NCI-H1436 treated with DMSO at 0.1 percent for 48 hours (cell line): ENCODE data around the gene TENT4A.

Experiments
- DNase-seq: peaks from one replicate; lab custom pipeline; 2025; lab: John Stamatoyannopoulos, UW

TENT4A gene

DNA sequence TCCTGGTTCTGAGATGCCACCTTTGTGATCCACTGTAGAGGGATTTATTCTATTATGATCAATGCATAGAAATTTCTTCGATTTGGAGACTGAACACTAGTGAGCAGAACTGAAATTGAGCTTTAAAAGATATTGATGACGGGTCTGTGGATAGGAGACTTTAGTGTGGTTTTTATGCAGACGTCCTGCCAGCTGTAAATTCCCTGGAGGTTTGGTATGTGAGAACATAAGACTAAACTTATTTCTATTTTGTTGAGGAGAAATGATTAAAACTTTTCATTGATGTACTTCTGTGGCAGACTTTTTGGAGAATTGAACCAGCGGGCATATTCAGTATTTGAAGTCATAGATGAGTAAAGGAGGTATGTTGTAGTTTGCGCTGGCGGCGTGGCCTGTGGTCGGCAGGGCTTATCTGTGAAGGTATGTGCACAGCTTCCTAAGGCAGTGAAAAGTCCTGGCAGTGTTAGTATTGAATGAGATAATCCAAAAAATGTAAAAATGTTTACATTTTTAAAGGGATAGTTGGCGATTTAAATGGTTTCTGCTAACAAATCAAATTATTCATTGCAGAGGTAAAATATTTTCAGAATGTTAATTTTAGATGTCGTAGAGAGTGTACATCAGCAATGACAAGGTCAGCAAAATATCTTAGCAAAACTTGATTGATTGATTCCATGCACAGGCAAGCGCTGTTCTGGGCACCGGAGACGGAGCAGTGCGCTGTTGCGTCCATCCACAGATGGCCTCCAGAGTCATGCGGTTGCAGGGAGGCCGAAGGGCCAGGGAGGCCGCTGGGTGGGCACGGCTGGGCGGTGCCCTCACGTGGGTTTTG lies 20.4 kb downstream of the TENT4A start:
- DNase-seq: no peak

DNA sequence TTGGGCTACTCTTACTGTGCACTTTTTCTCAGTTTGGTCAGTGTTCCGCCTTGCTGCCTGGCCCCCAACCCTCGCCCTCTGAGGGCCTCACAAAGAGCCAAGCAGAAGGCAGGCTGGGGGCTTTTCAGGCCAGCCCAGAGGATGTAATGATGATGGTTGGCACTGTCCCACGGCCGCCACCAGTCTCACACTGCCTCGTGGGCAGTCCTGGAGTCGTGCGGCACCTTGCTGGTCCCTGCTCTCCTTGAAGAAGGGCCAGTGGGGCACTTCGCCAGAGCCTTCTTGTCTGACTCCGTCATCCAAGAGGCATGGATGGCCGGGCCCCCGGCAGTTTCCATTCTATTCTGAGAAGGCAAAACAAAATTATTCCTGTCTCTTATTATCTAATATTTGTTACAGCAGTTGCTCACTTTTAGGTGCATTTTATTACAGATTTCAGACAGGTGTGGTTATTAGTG lies 21.0 kb downstream of the TENT4A start:
- DNase-seq: no peak

DNA sequence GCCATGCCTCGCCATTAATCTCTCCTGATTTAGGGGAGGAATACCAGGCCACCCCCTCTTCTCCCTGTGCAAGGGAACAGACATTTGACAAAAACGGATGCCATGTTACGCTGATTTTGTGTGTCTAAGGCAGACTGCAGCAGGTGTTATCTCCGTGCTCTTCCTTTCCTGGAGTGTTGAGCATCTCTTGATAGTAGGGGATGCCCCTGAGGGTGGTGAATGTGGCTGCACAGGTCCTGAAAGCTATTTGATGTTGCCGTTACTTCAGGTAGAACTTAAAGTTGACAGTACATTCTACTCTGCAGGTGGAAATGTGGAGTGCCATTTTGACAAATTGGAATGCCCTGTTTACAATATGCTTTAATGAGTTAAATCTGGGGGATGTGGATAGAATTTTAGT lies 21.5 kb downstream of the TENT4A start:
- no peak for DNase-seq

DNA sequence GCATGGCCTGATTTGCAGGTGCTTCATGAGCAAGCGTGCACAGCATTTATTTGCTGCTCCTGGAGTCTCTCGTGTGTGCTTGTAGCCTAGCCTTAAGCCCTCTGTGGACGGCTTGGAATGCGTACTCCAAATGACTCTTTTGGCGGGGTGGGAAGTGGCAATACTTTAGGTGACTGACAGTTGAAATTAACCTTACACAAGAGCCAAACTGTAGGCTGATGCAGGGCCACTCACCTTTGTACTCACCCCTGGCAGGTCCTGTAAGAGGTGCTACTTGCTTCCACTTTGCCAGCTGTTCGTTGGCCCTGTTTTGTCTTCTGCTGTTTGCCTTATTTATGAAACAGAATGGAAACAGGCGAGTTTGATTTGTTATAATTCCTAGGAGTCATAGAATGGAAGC lies 22.9 kb downstream of the TENT4A start:
- DNase-seq: no peak

DNA sequence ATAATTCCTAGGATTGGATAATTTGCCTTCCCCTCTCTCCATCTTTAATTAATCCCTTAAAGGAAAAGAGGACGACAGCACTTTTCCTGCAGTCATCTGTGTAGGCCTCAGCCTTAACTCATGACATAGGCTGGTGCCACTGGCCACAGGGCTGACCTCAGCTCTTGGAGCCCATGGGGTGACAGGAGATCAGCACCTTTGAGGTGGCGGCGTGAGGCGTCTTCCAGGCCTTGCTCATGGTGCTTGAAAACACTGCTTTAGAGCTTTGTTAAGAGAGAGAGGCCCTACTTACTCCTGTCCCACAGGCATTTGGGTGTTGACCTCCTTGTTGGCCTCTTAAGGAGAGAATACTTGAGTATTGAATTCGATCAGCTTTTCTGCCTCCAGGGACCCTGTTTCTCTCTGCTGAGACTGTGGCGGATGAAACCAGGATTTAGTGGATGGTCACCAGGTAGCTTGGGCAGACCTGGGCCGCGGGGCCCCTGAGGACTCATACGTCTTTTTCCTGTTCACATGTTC lies 23.4 kb downstream of the TENT4A start:
- no peak for DNase-seq

DNA sequence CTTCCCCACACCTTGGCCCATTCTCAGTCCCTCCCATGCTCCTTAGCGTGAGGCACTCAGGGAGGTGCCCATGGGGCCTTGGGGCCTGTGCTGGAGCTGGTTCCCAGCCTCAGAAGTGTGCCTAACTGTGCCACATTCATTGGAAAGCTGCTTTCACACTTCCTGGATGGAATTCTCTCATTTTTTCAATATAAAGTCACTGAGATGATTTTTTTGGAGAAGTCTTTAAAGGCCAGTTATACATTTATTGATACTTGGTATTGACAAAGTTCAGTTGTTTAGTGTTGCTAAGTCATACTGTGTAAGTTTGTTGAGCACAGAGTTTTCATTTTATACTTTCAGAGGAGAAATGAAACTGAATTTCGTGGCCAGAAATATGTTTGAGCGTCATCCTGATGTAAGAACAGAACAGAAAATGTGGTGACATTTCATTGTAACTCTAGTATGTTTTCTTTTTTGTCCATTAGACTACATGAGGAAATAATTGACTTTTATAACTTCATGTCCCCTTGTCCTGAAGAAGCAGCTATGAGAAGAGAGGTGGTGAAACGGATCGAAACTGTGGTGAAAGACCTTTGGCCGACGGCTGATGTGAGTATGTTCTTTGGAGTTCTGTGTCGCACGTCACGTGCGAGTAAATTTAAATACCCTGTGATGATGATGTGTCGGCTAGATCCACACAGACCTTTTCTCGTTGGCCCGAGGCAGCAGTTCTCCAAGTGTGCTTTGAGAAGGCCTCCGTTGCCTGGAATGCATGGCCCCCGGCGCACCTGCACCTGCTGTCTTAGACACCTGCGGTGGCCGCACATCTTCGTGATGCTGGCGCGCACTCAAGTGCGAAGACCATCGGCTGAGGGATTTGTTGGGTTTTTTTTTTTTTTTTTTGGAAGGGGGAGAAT lies 24.1 kb downstream of the TENT4A start:
- DNase-seq: no peak

DNA sequence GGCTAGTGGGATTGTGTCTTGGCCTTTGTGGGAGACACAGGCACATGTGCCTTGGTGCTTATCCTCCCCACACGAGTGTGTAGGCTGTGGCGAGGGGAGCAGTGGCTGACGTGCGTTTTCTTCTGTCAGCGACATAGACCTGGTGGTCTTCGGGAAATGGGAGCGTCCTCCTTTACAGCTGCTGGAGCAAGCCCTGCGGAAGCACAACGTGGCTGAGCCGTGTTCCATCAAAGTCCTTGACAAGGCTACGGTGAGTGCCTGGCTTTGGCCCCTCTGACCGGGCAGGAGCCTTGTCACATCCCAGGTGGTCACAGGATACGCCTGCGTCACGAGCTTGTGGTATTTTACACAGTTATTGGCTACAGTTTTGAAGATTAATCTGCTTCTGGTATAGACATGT lies 26.4 kb downstream of the TENT4A start:
- no peak for DNase-seq

DNA sequence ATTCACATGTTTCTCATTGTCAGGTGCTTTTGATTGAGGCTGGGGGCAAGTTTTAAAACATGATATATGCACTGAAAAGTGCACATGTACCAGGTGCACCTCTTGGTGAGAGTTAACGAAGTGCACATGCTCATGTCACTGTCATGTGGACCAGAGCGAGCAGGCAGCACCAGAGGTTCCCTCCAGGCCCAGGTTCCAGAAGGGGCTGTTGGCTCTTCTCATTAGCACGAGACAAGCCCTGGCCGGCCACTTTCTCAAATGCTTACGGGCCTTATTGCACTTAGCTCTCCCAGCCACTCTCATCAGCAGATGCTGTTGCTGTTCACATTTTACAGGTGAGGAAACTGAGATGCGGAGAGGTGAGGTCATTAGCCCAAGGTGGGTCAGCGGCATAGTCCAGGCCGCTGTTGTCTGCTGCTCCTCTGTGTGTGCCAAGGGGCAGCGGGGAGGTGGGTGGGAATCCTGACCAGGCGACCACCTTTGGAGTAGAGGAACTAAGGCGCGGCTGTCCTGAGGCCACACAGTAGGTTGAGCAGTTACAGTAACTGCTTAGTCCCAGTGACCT lies 27.4 kb downstream of the TENT4A start:
- DNase-seq: no peak

DNA sequence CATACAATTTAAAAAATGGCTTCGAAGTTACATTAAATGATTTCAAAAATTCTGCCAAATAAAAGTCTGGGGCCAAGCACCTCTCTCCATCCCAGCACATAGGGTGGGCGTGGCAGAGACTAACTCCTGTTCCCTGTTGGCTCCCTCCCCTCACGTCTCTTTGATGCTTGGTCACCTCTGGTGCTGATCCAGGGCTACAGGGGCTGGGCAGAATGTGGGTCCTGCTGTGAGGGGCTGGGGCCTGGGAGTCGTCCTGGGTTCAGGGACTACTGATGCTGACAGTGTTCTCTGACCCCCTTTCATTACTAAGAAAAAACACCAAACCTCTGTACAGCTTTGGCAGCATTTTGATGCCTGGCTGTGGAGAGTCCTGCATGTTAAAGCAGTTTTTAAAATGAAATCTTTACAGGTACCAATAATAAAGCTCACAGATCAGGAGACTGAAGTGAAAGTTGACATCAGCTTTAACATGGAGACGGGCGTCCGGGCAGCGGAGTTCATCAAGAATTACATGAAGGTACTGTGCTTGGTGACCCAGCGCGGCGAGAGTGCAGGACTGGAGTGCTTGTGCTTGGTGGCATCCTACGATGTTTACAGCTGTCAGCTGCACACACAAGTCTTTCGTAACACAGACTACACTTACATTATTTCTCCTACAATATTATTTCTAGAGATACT lies 29.0 kb downstream of the TENT4A start:
- no peak for DNase-seq

DNA sequence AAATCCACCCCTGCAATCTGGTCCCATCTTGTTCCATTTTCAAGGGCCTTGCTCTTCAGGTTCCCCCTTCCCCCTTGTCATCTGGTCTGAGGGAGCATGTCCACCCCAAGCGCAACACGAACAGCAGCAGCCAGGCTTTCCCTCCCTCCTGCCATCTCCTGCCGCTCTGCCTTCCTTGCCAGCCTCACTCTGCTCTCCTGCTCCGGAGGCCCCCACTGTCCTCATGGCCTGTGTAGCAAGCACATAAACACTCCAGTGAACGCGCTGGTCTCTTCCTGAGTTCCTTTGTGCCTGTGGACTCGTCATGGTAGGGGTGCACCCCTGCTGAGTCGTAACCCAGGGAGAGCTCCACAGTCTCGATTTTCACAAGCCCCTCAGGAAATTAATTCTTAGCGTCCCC lies 29.9 kb downstream of the TENT4A start:
- no peak for DNase-seq

DNA sequence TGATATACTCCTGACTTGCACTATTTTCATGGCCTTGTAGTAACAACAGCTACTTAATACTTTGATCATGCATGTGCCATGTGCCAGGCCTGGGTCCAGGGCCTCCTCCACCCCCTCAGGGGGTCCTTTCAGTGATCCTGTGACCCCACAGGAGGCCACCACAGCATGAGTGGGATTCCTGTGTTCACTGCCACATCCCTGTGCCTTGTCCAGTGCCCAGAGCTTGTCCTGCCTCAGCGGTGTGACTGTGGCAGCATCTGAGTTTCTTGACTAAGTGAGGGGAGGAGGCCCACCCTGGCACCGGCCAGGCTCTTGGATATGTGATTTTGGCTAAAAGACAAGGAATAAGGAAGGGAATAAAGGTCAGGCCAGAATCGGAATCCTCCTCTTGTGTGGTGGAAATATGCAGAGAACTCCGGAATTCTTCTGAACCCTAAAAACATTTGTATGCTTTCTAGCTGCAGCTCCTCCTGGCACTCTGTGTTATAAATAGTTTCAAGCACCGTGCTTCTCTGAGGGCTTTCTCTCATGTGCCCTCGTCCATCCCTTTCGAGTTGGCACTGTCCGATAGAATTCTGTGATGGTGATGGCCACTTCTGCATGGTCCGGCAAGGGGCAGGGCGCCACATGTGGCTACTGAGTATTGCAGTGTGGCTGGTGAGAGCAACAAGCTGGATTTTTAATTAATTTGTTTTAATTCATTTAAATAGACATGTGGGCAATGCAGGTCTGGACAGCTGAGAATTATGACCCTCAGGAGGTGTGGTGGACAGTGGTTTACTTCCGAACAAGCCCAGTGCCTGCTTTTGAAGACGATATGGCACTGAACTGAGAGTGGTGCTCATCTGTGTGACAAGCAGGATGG lies 31.8 kb downstream of the TENT4A start:
- no peak for DNase-seq

DNA sequence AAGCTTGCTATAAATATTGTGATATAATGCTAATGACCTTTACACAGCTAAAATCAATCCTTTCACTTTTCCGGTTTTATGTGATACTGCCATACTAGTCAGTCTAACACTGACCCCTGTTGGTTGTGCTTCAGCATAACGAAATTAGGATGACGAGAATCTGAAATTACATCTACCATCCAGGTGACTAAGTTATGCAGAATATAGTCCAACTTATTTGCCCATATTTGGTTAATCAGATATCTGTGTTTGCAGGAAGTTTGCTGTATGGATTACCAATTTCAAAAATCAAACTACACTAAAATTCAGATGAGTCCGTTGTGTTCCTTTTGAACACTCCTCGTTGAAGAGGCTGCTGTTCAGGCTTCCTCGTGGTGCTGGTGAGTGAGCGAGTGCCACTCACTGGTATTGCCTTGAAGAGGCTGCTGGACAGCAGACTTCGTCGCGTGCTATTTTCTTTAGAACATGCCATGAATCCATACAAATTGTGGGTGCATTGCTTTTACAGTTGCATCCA lies 32.5 kb downstream of the TENT4A start:
- DNase-seq: no peak

DNA sequence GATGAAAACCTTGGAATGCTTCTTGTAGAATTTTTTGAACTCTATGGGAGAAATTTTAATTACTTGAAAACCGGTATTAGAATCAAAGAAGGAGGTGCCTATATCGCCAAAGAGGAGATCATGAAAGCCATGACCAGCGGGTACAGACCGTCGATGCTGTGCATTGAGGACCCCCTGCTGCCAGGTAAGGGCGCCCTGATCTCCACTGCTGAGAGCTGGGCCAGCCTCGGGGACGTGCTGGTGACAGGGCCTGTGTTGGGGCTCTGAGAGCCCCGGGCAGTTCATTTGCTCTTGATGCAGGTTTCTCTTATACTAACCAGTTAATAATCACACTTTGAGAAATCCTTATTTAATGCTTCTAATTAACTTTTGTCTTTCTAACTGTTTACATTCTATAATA lies 33.0 kb downstream of the TENT4A start:
- DNase-seq: no peak

DNA sequence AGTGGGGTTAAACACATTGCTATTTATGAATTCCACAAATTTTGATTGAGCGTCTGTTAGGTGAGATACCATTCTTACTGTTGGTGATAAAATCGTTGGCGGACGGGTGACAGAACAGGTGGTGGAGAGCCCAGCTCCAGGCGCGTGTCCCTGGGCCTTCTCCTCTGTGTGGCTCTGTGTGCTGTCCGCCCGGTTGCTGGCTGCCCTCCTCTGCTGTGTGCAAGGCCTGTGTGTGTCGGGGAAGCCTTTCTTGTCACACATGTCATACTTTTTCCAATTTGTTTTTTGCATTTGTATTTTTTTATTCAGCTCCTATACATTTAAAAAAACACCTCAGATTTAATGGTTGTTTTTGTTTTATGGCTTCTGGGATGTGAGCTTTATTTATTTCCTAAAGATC lies 33.9 kb downstream of the TENT4A start:
- no peak for DNase-seq

DNA sequence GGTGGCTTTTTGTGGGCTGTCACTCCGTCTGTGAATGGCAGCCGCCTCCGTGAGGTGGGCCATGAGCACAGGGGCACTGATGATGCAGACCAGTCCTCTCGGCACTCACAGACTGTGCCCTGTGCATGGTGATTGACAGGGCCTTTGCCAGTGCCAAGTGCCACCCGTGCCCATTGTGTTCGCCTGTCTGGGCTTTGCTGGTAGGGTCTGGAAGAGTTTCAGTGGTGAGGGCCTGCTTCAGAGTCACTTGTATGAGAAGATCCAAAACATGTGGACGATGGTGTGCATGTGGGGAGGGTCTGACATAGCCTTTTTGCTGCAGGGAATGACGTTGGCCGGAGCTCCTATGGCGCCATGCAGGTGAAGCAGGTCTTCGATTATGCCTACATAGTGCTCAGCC lies 34.9 kb downstream of the TENT4A start:
- DNase-seq: no peak

DNA sequence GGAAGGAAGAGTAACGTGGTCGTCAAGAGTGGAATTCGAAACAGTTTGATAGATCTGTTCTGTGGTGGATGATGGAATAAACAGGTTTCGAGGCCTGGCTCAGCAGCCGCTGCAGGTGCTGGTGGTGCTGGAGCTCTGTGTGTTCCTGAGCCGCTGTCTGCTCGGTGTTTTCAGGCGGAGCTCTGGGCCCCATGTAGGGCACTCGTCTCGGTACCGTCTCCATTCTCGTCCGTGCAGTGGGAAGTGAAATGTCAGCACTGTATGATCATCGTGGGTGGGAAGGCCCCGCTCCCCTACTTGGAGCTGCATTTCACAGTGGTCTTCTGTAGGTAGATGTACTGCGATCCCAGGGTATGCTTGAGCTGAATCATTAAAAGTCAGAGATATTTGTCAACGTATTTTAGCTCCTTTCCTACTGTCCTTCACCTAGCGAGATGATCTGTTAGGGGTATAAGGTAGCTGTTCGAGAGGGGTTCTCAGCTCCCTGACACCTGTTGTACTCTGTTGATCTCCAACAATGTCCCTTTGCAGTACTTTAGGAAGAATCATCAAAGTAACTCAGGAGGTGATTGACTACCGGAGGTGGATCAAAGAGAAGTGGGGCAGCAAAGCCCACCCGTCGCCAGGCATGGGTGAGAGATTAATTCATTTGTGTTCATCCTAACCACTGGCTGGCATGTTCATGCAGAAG lies 35.9 kb downstream of the TENT4A start:
- no peak for DNase-seq

DNA sequence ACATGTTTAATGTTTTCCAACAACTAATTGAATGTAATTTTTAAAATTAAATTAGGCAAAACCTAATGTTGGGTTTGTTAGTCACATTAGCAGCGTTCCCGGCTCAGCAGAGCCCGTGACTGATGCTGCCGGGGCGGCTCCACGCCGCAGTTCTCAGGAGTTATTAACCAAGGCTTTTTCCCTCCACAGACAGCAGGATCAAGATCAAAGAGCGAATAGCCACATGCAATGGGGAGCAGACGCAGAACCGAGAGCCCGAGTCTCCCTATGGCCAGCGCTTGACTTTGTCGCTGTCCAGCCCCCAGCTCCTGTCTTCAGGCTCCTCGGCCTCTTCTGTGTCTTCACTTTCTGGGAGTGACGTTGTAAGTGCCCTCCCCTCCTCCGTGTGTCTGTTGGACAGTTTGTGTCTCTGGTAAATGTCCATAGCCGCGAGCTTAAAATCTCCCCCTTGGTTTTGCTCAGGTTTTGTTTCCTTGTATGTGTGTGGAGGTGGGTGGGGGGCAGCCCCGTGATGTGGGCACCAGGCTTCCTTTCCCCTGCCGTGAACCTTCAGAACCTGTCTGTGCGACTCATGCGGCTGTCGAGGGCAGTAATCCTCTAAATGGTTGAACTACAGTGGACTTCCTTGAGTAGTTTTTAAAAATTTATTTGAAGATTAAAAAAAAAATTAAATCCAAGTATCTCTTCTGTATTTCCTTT lies 37.1 kb downstream of the TENT4A start:
- DNase-seq: no peak

DNA sequence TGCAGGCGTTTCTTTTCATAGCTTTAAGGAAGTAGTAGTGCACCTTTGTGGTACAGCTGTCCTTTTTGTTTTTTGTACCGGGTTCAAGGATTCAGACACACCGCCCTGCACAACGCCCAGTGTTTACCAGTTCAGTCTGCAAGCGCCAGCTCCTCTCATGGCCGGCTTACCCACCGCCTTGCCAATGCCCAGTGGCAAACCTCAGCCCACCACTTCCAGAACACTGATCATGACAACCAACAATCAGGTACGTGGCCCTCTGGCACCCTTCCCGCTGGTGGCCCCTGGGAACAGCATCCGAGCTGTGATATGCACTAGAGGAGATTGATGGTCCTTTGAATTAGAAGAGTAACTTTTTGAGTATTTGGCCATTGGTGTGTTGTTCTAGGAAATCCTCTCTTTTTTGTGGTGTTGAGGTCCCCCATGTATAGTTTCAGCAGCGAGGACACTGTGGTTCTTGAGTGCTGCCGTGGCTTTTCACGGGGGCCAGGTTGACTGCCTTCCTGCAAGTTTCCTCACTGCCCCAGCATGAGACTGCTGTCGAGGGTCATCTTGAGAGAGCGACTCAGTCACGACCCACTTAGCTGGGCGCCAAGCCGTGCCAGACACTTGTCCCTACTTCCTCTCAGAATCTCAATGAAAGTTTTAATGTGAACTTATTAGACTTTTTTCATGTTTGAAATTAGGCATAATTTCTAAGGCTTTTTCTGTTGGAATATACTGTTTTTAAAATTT lies 37.9 kb downstream of the TENT4A start:
- no peak for DNase-seq

DNA sequence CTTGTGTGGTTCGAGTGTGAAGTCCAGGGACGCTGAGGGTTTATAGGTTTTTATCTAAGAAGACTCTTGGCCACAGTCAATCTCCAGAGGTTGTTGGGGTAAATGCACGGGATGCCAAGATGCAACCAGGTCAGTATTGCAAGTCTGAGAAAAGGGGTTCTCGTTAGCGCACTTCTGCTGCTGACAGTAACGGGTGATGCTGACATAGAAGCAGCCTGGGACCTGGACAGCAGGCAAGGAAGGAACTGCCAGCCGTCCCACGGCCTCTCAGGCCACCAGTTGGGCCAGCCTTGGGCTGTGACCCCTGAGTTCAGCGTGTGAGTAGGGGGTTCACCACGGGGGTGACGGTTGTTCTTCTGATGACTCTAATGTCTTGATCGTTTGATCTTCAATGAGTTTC lies 39.0 kb downstream of the TENT4A start:
- DNase-seq: no peak
